Midbrain (tissue), 1 donor: Measurements from ENCODE around the gene TPK1.

ENCODE experiments used
- DNase-seq: peaks from one replicate; lab custom pipeline; 2025; lab: John Stamatoyannopoulos, UW

TPK1 gene

DNA sequence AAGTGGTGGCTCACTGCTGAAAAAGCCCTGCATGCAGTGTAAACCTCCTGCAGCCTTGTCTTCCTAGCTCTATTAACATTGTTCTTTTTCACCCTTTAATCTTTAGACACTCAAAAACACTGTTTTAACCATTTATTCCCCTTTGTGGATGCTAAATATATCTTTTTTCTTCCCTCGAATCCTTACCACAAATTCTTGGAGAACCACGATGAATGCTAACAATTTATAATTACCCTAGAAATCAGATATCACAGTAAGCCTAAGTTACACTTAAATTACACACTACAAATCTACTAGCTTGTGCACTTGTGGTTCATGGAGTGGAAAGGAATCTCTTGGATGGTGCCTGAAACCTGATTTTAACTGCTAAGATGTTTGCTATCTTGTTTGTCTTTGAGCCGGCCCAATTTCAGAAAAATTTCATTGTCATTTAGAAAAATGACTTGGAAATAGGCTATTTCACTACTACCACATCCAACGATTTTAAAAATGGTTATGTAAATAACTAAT is 307.3 kb downstream of the TPK1 start:
- no peak for DNase-seq

DNA sequence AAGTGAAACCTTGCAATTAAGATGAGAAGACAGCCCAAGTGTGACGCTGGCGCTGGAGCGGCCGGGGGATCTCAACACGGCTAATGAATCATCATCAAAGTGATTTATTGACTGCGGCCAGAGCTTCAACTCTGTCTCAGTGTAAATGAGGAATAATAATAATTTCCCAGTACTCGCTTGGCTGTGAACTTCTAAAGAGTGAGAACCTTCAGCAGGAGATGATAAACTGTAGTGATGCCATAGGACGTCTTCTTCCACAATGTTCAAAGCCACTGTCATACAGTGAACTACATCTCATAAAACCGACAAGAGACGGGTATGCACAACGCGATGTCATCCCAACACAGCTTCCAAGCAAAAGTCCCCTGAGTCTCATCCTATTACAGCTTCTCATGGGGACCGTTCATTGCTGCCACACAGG is 308.8 kb downstream of the TPK1 start:
- DNase-seq = no peak

DNA sequence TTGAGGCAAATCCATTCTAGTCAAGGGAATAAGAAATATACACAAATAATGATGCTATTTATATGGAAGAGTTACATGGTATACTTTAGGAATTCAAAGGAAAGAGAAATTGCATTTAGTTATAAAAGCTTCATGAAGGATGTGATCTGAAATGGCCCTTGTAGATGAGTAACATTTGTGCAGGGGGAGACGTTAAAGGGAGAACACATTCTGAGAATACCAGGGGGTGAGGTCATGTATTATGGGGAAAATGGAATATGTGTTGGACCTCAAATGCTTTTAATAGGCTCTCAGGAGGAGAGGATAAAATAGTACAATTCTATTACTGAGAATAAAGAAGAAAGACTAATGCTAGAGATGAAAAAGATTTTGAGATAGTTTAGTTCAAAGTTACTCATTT is 309.9 kb downstream of the TPK1 start:
- DNase-seq = no peak

DNA sequence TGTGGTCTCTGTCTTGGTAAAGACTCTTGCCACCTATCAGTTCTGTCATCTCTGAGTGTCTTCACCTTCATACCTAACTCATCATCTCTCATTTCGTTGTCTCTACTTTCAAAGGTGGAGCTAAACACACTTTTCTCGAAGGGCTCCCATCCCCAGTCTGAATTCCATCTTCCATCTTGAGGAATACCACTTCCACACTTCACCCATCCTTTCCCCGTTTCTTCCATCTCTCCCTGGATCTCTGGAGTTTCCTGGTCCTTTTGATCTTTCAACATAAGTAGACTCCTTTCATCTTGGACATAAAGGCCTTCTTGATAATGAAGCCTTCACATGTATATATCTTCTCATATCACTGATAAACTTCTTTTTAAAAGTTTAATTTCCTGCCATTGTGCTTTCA is 311.6 kb downstream of the TPK1 start:
- DNase-seq = no peak

DNA sequence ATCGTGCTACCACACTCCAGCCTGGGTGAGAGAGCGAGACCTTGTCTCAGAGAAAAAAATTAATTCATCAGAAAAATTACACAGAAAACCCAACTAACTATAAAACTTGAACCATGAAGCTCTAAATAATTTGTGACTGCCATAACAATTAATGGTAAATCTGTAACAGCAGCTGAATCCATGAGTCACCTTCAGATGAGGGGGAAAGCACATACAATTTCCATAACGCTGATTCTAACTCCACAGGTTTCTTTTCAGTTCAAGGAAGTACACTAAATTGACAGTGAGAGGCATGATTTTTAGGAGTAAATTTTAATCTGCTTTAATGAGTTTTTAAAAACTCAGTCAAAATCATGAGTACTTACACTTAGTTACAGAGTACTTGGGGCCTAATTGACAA is 312.2 kb downstream of the TPK1 start:
- DNase-seq = no peak

DNA sequence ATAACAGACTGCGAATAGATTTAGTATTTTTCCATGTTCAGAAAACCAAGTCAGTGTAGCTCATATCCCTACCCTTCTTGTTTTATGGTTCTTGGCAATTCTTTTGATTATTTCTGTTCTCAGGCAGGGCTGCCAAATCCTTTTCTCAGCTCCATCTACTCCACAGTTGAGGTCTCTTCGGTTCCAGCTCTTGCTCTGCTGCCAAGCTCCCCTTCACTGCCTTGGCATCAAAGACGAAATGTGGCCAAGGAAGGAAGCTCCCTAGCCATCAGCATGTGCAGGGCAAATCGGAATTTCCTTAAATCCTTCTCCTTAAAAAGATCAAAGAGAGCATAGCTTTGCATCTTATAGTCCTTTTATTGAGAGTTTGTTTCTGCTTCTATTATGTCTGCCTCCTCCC is 315.9 kb downstream of the TPK1 start:
- DNase-seq = peak; percentile 13

DNA sequence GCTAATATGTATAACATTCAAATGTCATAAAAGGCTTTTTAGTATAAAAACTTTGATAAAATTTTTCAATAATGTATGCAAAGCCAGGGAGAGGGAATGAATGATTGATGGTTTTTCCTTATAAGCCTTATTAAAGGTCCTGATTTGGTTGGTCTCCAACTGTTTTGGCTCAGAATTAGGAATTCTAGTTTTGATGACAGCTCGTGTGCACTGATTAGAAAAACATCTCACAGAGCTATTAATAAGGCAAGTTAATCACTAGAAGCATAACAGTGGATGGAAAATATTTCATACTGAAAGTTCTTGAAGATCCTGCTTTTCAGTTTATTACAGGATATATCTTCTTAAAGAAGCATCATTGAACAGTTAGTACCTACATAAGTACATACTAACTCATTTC is 317.5 kb downstream of the TPK1 start:
- no peak for DNase-seq

DNA sequence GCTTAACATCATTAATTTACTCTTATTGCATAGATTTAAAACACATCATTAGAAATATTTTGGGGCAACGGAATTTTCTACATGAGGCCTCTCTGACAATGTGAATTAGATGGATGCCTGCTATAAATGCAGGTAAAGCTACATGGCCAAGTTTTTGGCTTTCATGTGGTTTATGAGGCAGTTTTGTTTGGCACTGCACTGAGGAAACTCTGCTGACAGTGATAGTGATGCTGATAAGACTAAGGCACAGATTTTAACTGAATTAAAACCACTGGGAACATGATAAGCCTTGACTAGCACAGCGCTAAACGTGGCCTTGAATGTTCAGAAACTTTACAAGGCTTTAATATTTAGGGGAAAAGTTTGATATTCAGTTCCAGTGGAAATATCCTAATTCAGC is 318.1 kb downstream of the TPK1 start:
- no peak for DNase-seq

DNA sequence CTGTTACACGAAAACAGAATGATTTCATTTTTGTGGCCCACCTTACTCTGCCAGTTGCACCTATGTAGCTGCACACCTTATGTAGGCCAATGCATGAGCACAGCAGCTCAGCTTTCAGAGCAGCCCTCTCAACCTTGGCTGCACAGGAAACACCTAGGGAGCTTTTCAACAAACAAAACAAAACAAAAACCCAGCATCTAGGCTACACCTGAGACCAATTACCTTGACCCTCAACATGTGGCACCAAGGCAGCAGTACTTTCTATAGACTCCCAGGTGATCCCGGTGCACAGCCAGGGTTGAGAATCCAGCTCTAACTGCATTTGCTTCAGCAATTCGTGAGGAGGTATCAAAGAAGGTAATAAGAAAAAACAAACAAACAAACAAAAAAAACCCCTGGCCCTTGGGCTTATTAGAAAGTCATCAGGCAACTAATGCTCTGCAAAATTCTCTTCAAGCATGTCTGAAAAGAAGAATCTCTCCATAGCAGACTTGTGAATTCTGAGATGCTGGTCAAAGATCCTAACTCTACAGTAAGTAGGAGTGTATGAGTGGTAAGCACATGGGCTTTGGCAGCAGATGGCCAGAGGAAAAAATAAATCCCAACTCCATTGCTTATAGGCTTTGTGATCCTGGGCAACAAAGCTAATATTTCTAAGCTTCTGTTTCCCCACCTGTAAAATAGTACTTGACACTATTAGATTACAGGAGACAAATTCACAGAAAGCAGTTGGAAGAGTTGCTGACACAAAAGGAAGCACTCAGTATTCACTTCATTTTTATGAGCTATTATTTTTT is 318.9 kb downstream of the TPK1 start:
- DNase-seq = no peak

DNA sequence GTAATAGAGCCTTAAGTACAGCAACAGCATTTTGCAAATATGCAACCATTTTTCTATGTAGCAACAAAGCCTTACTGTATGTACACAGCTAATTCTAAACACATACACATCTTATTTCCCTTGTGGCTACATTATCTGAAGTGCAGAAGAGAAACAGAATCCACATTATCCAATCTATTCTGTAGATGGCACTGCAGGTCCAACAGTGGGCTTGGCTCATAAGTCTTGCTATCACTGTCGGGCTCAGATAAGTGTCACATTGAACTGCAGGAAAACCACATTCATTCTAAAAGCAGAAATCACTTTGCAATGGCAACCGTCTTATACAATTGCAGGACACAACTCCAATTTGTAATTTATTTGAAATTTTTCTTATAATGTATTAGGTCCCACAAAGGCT is 322.5 kb downstream of the TPK1 start:
- peak; percentile 42 for DNase-seq

DNA sequence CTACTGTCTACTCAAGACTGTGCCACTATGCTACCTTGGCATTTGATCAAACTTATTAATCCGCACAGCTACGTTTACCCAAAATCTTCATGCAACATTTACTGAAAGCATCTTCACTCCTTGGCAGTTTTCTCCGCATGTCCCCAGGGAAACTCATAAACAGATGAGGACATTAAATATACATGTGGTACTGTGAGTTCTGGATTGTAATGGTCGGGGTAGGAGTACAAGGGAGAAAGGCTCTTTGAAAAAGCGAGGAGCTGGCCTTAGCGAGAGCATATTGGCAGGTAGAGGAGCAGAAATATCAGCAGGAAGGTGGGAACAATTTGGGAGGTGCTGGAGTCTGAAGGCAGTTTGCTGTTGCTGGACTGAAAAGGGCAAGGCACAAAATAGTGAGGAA is 325.2 kb downstream of the TPK1 start:
- DNase-seq = no peak

DNA sequence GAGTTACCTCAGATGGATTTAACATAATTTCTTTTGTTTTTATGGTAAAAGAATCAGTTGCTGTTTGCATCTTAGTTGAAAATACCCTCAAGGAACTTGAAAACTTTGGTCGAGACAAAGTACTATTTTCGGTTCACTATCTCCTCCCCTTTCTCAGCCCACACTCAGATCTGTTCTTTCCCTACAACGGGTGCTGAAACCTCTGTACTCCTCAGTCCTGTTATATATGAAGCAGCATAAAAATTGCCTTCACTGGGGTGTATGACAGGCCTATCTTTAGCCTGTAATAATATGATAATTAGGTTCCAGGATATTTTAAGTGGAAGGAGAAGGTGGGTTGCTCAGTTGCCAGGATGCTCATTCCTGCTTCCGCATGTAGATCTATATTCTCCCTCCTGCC is 327.2 kb downstream of the TPK1 start:
- DNase-seq = no peak

DNA sequence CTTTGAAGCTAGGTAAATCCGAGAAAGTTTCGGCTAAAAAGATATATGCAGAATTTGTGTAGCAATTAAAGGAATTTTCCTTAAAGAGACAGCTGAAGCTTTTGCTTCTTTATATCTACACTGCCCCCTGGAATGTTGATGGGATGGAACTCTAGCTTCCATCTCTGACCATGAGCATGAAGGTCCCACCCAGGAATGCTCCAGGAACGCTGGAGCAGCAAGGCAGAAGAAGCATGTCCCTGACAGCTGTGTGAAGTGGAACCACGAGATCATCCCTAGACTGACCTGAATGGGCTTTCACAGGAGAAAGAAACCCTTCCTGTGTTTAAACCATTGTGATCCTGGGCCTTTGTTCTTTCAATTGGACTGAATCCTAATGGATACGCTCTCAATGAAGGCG is 332.6 kb downstream of the TPK1 start:
- DNase-seq = no peak

DNA sequence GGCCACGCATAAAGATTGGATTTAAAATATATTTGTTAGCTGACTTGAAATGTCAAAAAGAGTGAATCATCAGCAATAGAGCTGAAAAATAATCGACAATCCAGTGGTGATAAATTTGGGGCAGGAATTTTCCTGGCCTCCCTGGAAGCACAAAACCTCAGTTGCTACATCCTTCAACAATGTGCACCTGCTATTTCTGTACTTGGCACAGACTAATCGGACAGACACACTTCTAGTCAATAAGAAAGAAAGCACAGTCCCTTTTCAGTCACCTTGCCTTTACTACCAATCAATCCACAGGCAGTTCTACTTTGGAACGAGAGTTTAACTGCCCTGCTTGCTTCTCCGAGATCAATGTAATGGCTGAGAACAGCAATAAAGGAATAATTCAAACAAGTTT is 335.6 kb downstream of the TPK1 start:
- no peak for DNase-seq

DNA sequence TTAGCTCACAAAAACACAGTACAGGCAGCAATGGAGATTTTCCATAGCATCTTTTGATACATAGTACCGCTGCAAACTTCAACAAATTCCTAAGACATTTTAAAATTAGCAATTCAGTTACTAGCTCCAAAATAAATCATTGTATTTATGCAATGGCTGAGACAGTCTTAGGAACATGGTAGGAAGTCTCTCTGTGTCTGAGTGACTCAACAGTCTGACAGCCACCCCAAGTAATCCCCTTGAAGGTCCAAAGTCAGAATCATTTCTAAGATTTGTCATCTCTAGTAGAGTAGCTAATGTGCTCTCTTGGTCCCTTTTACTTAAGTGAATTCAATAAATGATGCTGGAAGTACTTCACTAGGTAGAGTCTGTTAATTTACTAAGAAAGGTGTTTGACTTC is 338.6 kb downstream of the TPK1 start:
- DNase-seq = no peak

DNA sequence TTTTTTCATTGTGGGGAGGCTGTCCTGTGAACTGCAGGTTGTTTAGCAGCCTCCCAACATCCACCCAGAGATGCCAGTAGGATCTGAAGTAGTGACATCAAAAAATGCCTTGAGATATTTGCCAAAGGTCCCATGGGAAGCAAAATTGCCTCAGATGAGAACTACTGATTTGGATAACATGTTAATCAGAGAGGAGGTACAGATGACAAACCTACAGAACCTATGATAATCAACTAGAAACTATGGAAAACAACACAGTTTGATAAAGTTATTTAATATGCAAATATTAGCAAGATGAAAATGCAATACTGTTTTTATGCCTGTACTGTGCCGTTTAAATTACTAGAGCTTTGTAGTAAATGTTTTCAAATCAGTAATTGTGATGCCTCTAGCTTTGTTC is 341.5 kb downstream of the TPK1 start:
- DNase-seq = no peak

DNA sequence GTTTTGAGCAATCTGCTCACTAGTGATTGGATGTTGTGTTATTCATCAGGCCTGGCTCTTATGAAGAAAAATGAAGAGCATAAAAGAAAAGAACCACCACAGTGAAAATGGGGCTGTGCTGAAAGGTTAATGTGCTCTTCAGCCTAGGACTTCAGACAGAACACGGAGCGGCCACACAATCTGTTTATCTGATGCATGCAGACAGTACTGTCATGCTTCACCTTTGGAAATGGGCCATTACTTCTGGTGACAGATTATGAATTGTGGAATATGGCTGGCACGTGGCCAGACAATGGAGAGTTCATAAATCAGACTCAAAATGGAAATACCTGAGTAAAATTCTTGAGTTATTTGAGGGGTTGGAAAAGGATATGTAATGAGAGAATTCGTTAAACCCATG is 346.3 kb downstream of the TPK1 start:
- DNase-seq = no peak

DNA sequence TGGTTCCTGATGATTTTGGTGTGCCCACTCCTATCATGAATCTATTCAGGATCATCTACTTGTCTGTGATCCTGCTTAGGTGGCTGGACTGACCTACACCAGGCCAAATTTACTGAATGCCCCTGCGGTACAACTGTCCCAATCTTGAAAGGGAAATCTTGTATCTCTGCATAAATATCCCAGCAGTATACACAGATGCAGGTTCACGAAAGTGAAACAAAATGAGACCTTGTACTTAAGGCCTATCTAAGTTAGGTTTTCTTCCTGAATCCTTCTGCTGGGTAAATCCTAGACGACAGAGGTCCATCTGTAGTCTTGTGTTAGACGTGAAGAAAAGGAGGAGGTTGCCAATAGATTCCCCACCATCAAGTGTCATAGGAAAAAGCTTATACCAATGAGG is 346.9 kb downstream of the TPK1 start:
- DNase-seq = no peak

DNA sequence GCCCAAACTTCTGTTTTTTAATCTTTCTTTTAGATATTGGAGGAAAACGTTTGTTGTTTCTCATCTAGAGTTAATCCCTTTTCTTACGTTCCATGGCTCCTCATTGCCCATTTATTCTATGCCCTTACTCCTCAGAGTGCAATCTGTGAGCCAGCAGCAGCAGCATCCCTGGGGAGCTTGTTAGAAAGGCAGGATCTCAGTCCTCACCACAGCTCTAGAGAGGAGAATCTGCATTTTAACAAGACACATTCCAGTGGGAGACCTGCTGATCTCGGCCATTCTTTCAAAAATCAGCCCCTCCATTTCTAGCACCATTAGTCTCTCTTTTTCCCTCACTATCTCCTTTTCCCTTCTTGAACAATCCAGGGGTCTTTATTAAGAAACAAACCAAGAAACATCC is 348.0 kb downstream of the TPK1 start:
- no peak for DNase-seq

DNA sequence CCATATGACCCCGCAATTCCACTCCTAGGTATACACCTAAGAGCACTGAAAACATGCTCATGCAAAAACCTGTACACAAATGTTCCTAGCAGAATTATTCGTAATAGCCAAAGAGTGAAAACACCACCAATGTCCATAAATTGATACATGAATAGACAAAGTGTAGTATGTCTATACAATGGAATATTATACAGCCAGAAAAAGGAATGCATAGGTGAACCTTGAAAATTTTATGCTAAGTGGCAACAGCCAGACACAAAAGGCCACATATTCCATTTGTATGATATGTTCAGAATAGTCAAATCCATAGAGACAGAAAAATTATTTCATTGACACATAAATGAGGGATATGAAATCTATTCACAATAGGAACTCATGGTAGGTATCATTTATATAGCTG is 351.4 kb downstream of the TPK1 start:
- DNase-seq = no peak

DNA sequence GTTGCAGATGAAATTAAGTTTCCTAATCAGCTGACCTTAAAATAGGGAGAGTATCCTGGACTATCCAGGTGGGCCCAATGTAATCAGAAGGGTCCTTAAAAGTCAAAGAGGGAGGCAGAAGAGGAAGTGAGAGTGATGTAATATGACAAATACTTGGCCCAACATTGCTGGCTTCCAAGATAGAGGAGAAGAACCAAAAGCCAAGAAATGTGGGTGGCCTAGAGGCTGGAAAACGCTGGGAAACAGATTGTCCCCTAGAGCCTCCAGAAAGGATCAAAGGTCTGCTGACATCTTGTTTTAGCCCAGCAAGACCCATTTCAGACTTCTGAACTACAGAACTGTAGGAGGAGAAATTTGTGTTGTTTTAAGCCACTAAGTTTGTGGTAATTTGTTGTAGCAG is 352.7 kb downstream of the TPK1 start:
- DNase-seq = no peak

DNA sequence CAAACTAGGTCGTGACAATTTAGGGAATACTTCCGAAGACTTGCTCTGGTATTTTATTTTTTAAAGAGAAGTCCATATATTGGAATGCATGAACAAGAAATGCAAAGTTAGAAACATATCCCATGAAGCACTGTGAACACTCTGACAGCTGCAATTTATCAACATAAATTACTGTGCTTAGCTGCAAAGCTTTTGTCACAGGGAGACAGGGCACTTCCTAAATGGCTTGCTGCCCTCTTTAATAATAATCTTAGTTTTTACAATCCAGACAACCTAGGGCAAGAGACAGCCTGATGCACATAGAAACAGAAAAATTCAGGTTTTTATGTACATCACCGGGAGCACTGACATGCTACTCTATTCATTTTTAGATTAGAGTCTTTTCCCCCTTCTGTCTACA is 354.0 kb downstream of the TPK1 start:
- DNase-seq = no peak

DNA sequence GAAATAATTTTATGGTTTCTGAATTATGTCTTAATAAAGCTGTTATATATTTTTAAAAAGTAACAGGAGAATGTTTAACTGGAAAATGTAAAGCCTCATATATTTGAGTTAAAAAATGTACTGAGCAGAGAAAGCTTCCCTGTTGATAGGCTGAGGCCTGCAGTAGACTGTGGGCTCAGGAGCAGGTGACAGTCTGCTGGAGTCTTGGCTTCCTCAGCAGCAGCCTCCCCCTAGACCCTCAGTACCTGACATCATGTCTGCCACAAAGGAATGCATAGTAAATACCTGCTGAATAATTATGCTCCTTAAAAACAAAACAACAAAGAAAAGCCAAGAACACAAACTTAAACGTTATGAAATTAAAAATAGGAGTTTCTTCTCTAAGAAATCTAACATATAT is 358.5 kb downstream of the TPK1 start:
- no peak for DNase-seq
